ENCODE data around the gene GSG1L2.
"Not testable (repeated sequence)": the region's sequence is repeated elsewhere in the genome, so short reads cannot be mapped to it uniquely, and the experiment has no call there.

The GSG1L2 gene

DNA sequence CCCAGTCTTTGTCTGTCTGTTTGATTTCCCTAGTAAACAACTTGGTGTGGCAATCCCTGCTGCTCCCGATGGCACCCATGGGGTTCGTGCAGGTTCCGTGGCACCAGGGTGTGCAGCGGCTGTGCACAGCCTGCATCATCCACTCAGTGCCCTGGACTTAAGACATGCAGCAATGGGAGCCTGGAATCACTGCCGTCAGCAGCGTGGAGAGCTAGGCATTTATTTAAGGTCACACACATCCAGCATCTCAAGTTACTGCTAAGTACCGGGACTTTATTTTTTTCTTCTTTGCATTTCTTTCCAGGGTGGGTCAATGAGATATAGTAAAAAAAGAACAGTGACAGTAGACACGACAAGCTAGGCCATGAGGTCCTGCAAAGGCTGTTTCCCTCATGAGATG is 33.3 kb downstream of the GSG1L2 start:
- DNase-seq (ENCODE audit: low spot score) = no peak

DNA sequence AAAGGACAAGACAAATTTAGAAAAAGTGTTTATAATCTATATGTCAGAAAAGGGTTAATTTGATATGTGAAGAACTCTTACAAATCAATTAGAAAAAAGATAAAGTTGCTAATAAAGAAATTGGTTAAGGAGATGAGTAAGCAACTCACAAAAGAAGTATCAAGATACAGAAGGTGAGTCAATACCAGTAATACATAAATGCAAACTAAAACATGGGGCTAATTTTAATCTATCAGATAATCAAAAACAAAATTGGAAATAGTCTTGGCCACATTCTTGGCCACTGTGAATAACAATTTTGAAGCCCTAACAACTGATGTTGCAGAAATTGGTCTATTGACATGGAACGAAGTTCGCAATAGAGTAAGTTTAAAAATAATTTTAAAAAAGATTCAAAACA is 37.3 kb downstream of the GSG1L2 start:
- DNase-seq (ENCODE audit: low spot score) = no peak

DNA sequence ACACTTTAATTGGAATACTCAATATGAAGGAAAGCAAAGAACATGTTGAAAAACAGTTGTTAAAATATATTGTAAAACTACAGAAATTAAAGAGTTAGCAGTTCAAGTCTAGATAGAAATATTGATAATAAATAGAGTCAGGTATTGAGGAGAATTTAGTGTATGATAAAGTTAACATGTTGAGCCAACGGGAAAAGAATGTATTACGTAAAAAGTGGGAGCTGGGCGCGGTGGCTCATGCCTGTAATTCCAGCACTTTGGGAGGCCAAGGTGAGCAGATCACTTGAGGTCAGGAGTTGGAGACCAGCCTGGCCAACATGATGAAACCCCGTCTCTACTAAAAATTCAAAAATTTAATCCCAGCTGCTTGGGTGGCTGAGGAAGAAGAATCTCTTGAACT is 38.4 kb downstream of the GSG1L2 start:
- DNase-seq (ENCODE audit: low spot score) = not testable (repeated sequence)

DNA sequence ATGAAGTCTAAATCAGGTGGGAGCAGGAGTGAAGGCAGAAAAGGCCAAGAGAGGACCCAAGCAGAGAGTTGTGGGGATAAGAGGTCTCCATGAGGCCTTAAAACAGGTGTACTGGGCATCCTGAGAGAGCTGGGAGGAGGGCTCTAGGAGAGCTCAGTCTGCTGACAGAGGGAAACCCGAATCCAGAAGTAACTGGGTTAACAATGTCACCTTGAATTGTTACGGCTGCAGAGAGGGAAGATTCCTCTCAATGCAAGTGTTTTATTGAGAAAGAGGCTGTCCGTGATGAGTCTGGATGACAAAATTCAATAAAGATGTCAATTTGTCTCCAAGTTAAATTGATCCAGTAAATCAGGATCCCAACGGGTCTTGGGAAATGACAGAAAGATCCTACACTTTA is 38.8 kb downstream of the GSG1L2 start:
- no peak for DNase-seq (ENCODE audit: low spot score)

DNA sequence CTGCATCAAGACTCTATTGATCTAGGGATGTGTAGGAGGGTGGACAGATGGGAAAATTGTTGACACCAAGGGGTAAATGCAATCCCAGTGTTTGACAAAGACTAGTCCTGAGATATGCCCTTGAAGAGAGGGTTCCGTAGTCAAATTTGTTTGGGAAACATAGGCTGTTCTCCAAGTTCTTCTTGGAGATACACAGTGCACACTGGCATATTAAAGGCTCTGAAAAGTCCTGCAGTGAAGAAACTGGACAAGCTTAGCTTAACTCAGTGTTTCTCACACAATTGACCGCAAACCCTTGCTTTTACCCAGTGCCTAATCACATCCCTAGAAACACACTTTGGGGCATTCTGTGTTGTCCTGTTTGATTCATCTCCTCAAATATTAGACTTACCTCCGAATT is 41.3 kb downstream of the GSG1L2 start:
- no peak for DNase-seq (ENCODE audit: low spot score)

DNA sequence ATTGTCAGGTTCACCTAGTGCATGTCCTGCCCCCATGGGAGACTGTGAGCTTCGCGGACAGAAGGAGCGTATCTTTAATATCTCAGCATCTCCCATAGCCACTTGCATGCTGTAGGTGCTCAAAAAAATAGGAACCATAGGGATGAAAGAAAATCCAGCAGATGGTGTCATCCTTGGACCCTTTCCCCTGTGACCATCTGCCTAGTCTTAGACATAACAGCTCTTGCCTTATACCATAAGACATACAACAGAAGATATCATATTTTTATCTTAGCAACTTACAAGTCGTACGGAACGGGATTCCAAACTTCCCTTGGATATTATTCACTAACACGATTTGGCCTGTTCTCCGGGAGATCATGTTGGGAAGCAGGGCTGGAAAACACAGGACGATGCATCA is 45.0 kb downstream of the GSG1L2 start:
- DNase-seq (ENCODE audit: low spot score) = no peak

DNA sequence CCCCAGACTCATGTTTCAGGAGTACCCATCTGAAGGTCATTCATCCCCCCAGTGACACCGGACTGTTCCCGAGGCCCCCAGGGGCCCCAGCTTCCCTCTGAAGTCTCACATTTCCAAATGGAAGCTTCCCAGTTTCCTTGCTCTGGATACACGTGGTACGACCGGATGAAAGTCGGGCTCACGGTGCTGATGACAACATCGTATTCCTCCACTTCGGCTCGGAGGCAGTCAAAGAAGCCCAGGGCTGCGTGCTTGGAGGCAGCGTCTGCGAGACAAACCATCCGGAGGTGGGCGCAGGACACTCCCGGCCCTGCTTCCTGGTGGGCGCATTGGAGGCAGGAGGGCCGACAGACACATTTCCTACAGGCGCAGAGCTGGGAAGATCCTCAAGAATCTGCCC is 49.2 kb downstream of the GSG1L2 start:
- DNase-seq (ENCODE audit: low spot score) = no peak

DNA sequence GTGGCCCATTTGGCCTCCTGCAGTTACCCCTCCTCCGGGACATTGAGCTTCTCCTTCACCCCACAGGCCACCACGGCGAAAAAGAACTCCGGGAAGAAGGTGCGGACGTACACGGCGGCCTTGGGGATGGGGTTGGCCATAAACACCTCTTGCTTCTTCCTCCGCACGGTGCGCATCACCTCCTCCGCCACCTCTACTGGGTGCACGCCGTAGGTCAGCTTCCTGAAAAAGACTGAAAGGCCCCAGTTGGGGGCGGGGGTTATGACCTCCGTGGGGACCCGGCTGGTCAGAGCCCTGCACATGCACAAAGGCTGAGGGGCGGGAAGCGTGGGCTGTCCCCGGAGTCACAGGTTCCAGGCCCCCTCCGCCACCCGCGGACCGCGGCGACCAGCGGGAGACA is 50.4 kb downstream of the GSG1L2 start:
- DNase-seq (ENCODE audit: low spot score) = no peak

DNA sequence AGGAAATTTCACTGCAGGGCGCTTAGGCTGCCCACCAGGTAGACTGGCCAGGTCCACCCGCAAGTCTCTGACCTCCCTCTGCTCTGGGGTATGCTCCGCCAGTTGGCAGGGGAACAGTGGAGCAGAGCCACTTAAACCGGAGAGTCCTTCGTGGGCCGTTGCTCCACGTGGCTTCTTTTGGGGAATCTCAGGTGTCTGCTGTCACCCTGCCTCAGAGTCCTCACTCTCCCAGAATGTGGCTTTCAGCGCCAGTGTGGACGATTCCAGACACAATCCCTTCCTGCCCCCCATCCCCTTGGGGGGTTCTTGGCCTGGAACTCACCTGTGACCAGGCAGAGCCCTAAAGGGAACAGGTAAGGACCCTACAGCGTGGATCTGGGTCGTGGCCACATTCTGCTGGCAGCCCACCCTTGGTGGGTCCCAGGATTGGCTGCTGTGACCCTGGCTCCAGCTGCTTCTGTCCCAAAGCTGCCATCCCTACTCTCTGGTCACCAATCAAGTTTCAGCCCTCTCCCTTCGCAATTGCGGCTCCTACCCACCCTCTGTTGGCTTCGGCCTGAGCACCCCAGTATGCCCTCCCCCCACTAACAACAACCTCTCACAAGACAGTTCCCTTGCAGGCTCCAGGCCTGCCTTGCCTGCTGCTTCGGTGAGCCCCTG is 52.7 kb downstream of the GSG1L2 start:
- no peak for DNase-seq (ENCODE audit: low spot score)

DNA sequence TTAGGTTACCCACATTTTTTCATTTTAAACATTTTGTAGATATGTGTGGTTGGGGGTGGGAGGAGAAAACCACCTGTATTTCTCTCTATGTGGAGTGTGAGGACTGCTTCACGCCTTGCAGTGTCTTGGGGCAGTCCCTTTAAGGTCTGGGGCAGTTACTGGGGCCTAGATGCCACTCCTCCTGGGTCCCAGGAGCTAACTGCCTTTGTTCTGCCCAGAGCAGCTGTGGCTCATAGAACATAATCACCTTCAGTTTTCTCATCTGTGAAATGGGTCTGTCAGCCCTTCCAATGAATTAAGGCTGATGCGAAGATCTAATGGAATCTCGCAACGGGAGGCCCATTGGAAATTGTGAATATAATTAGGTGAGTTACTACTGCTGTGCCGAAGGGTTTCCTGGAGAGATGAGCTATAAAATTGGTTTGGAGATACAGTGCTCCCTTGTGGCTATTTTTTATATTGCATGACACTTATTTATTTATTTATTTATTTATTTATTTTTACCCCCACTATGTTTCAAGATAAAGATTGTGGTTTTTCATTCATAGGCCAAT is 53.4 kb downstream of the GSG1L2 start:
- peak; percentile 22 for DNase-seq (ENCODE audit: low spot score)

DNA sequence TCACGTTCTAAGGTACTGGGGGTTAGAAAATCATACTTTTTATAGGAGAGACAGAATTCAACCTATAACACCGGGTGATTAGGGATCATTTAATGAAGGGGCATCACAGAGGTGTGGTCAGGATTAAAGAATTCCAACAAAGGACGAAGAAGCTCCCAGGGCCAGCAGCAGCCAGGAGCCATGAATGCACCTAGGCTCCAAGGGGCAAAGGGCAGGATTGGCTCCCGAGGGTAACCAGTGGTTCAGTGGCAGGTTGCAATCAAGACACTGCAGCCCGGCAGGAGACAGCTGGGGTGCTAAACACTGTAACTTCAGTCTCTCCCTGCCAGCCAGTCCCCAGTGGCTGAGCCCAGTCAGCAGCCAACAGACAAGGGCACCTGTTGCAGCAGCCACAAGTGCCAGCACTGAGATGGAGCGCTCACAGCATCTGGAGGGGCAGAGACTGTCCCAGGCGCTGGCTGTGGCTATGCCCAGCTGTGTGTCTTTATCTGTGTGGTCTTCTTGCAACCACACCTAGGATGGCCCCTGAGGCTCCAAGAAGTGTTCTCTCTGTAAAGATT is 54.4 kb downstream of the GSG1L2 start:
- DNase-seq (ENCODE audit: low spot score) = no peak

DNA sequence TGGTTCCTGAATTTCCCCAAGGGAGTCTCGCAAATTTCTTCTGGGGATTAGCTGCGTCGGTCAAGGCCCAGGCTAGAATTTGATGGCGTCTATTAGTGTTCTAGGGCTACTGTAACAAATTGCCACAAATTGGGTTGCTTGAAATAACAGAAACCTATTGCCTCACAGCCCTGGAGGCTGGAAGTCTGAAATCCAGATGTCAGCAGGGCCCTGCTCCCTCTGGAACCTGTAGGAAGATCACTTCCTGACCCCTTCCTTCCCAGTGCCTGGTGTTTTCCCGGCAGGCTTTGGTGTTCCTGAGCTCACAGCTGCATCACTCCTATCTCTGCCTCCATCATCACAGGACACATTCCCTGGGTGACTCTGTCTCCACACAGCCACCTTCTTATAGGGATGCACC is 54.9 kb downstream of the GSG1L2 start:
- DNase-seq (ENCODE audit: low spot score) = no peak

DNA sequence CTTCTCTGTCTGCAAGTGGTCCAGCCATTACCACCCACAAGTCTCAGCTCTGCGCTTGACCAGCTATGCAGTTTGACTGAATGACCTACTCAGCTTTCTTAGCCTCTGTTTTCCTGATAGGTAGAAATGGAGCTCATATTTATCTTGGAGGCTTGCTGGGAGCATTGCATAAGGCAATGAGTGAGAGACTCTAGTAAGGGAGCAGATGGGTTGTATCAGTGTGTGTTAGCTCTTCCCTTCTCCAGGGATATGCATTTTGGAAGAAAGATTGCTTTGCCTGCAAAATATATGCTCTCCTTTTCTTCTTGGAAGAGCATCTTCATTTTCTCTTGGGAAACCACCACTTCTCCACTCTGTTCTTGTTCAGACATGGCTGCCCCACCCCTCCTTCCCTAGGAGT is 56.6 kb downstream of the GSG1L2 start:
- no peak for DNase-seq (ENCODE audit: low spot score)

DNA sequence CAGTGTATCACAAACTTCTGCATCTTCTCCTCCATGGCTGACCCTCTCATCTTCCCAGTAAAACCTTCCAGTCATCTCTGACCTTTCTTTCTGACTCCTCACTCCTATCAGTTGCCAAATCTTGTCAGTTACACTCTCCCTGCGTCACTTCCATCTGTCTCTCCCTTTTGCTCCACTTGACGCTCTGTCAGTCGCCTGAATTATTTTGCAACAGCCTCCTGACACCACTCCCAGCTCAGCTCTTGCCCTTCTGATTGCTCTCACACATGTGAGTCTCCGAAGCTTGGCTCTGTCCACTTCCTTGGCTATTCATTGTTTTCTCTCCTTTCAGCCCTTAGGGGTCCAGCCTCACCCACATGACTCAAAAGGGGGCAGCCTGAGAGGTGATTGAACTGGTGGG is 58.2 kb downstream of the GSG1L2 start:
- no peak for DNase-seq (ENCODE audit: low spot score)

DNA sequence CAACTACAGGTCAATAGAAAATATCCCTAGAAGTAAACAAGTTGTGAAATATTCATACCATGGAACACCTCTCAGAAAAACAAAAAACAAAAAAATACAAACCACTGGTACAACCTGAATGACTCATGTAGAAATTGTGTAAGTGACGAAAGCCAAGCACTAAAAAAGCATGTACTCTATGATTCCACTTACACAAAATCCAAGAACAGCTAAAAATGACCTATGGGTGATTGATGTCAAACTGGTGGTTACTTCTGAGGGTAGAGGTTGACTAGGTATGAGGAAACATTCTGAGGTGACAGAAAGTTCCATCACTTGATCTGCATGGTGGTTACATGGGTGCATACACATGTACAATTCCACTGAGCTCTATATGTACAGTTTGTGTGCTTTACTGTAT is 61.6 kb downstream of the GSG1L2 start:
- DNase-seq (ENCODE audit: low spot score) = no peak

DNA sequence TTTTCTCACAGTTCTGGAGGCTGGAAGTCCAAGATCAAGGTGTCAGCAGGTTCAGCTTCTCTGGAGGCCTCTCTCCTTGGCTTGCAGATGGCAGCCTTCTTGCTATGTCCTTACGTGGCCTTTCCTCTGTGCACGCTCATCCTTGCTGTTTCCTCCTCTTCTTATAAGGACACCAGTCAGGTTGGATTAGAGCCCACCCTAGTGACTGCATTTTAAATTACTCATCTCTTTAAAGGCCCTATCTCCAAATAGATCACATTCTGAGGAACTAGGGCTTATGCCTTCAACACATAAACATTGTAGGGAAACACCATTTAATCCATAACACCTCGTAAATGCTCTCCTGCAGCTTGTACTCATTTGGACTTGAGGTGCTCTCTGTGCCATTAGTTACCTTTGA is 66.8 kb downstream of the GSG1L2 start:
- DNase-seq (ENCODE audit: low spot score) = no peak
